NCI-H82 (cell line): ENCODE results near the gene IQCH.
A peak's percentile ranks its signal among the peaks of the same experiment; 100 is the strongest.

Source experiments
- DNase-seq: peaks from one replicate; lab custom pipeline; 2025; lab: John Stamatoyannopoulos, UW

IQCH gene

DNA sequence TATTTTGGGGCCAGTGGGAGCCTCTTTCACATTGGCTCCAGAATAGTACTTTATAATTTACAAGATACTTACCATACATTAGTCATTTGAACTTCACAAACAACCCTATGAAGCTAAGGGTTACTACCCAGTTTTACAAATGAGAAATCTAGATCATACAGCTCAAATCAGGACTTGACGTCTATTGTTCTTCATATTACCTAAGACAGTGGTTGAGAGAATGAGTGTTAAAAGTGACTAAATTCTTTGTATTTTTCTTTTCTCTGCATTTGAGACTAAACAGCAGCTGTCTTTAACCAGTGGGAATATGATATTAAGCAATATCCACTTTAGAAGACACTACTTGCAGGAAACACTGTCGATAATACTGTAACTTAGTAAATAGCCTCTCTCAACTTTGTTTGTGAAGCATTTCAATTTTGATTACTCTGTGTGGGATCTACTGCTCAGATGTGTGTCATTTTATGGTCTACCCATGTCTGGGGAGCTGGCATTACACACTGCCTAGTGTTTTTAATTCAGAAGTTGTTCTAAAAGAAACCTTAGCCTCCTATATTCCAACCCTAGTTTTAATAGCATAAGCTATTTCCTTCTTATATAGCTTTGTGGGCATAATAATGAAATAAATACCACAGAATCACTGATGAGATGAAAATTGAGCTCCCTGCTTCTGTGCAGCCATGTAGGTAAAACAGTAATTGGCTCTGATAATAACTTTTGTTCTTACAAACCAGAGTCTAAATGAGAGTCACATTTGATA is 45.9 kb downstream of the IQCH start:
- no peak for DNase-seq

DNA sequence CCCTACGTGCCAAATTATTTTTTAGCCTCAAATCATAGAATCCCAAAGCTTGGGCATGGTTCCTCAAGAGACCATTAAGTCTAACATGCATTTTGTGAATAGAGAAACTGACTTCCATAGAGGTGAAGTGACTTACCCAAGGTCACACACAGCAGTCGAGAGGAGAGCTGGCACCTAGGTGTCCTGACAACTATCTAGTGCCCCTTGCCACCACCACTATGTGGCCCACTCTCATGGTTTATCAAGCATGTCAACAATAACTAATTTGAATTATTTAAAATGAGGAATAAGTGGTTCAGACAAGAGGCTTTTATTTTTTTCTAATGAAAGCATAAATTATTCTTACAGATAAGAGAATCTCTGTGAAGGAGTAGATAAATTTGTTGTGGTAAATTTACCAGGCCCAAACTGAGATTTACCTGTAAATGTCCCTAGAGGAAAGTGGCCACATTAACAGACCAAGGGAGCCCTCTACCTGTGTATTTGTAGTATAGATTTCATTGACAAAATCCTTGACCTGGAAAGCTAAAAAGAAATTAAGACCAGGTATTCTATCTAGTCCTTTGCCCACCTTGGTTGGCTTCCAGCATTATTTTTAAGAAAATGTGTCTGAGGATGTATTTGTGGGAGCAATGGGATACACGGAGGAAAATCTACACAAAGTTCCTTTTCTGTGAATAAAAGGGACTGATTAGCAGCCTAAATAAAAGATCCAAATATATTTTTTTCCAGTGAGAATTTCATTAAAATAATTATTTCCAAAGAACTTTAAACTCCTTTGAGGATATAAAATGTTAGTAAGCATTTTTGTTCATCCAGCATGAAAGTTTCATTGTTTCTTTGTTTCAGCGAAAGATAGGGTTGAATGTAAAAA is 49.1 kb downstream of the IQCH start:
- peak; percentile 53 for DNase-seq

DNA sequence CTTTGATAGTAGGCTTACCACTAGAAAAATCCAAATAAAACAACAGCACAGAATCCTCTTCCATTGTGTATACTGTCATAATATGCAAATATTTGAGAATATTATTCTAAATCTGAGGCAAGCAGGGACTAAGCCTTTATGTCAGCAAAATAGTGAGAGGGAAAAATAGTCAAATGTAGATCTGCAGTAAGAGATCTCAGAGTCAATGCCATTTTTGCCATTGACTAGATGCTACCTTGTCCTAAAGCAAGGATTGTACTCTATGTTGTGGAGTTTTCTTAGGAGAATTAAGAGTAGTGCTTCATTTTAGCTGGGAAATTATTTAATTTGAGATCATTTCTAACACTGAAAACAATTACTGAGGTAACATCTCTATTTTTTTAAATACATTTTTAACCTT is 50.2 kb downstream of the IQCH start:
- DNase-seq: no peak

DNA sequence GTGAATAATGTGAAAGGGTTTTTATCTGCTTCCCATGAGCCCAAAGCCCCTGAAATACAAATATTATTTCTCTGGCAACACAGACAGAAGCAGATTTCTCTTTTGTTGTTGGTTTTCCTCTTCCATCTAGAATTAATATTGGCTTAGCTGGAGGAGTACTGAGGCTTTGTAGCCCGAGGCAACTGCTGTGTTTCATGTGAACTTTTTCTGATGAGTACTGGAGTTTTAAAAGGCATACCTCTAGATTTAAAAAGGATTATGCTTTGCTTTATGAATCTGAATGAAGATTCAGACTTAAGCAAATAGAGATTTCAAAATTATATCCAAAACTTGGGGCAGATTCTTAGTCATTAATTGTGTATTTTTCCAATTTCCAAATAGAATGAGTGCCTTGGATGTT is 50.9 kb downstream of the IQCH start:
- no peak for DNase-seq

- DNase-seq: no peak
These were observed 52.6 kb downstream of the IQCH start for GRCh38 chr15:67307156-67307555.

GRCh38 chr15:67307889-67308597 is 53.5 kb downstream of the IQCH start:
- DNase-seq: no peak

GRCh38 chr15:67311731-67312130 is 57.1 kb downstream of the IQCH start:
- DNase-seq: peak; percentile 92

GRCh38 chr15:67319961-67320360 is 65.4 kb downstream of the IQCH start:
- DNase-seq: no peak

DNA sequence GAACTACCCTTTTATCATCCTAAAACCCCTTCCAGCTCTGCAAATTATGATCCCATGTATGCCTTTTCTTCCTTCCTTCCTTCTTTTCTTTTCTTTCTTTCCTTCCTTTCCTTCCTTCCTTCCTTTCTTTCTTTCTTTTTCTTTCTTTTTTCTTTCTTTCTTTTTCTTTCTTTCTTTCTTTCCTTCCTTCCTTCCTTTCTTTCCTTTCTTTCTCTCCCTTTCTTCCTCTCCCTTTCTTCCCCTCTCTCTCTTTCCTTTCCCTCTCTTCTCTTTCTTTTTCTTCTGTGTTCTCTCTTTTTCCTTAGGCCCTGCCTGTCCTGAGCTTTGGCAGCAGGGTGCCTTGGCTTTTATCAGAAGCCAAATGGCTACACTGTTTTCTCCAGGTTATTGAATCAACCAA is 66.8 kb downstream of the IQCH start:
- no peak for DNase-seq

DNA sequence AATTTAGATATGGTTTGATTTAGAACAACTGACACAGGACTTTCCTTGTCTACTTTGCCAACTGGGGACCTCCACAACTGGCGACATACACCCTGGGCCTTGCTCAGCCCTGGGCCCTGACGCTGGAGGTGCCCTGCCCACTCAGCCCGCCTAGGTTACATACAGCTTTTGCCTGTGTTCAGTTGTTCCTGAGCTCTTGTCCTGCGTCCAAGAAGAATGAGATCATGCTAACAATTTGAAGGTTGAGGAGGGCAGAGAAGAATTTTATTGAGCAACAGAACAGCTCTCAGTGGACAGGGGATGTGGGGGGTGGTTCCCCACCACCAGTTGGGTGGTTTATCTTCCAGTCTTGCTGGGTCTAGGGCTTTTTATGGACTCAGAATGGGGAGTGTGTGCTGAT is 67.9 kb downstream of the IQCH start:
- DNase-seq: no peak

DNA sequence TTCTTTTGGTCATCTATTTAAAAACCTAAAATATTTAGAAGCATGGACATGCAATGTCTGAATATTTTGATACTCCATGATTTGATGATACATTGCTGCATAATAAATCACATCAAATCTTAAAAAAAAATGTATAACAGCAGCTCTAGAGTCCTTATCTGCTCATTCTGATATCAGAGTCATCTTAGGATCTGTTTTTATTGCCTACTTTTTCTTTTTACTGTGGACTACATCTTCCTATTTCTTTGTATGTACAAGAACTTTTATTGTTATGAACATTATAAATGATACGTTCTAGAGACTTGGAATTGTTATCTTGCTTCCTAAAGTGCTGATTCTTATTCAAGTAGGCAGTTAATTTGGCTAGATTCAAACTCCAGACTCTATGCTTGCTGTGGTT is 72.7 kb downstream of the IQCH start:
- no peak for DNase-seq

- no peak for DNase-seq
These were observed 73.2 kb downstream of the IQCH start for GRCh38 chr15:67327737-67328136.

GRCh38 chr15:67329984-67330733 is 75.6 kb downstream of the IQCH start:
- no peak for DNase-seq

GRCh38 chr15:67331676-67332075 is 77.1 kb downstream of the IQCH start:
- no peak for DNase-seq

DNA sequence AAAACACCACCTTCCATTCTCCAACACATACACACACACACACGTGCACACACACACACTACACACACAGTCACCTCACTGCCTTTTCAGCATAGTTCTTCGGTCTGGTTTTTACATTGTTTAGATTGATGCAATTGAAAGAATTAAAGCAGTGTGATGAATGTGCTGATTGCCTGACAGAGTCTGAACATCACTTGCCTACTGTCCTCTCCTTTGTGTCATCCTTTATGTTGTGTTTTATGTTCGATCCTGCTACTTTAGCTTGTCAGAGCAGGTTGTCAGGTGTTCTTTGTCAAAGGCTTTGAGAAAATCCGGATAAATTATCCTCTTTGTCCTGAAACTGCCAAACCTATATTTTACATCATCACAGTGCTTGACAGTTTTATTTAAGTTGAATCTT is 80.4 kb downstream of the IQCH start:
- no peak for DNase-seq

- DNase-seq: peak; percentile 11
These were observed 81.1 kb downstream of the IQCH start for GRCh38 chr15:67335534-67336222.

DNA sequence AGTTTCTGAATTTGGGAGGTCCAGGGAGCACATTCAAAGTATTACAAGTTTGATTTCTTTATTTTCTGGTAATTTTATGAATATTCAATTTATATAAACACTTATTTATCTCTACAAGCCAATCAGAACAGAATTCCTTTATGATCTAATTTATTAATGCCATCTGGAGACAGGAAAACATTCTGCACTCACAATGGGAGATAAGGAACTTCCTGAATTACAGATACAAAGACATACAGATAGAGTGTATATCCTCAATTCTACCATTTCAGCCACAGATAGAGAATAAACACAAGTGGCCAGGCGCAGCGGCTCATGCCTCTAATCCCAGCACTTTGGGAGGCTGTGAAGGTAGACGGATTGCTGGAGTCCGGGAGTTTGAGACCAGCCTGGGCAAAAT is 86.0 kb downstream of the IQCH start:
- DNase-seq: no peak

GRCh38 chr15:67341539-67341938 is 87.0 kb downstream of the IQCH start:
- no peak for DNase-seq

DNA sequence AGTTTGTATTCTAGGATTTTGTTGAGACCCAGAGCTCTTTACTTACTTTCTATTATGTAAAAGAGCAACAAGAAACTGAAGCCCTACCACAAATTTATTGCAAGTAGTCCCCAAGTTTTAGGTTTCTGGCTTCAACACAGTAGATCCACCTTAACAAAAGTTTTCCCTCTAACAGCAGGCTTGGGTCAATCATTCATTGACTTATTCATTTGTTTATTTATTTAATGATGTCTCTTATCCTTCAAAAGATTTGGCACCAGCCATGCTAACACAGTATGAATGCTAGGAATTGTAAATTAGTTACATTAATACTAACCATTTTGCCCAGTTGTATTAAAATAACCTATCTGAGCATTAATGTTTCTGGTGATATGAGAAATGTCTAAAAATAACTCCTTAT is 88.6 kb downstream of the IQCH start:
- no peak for DNase-seq

- no peak for DNase-seq
These were observed 95.0 kb downstream of the IQCH start for GRCh38 chr15:67349634-67350033.

DNA sequence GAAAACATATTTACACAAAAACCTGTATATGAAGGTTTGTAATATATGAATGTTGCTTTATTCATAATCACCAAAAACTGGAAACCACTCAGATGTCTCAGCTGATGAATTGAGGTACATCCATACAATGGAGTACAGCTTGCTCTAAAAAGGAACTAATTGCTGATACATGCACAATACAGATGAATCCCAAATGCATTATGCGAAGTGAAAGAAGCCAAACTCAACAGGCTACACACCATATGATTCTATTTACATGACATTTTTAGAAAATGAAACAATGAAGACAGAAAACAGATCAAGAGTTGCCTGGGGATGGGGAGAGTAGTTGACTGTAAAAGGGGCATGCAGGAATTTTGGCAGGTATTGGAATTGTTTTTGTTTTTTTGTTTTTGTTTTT is 95.5 kb downstream of the IQCH start:
- no peak for DNase-seq
